GM23338 (cell line): ENCODE data around the gene WWOX. TPM values are rescaled to one million over a fixed set of nuclear protein-coding genes. Genes with fewer than 3 reads are reported as not detected.

ENCODE experiments used
- ATAC-seq: fragments of 200-7000 bp; cut with Tn5 transposase; 3 replicates; pipeline ENCODE4 v1.9.1; 2020
- DNase-seq: peaks from one replicate; pipeline ENCODE4 v3.0.0-alpha.2; 2015; ENCODE audit warnings: low spot score
- H2AFZ ChIP-seq: fragments of 200-600 bp; sonication (generic); 2 replicates; pipeline ENCODE4 v1.8.0; 2016; ENCODE audit warnings: antibody characterized with exemption, mild to moderate bottlenecking, moderate library complexity
- H3F3A ChIP-seq: fragments of 200-600 bp; sonication (generic); replicated peaks from 2 replicates; pipeline ENCODE4 v1.8.0; 2017; ENCODE audit warnings: antibody characterized with exemption, mixed run types, low read depth
- H3K27ac ChIP-seq: fragments of 200-600 bp; sonication (generic); 2 replicates; pipeline ENCODE4 v1.6.1; 2016; ENCODE audit warnings: low read depth
- H3K27me3 ChIP-seq: fragments of 200-600 bp; sonication (generic); 2 replicates; pipeline ENCODE4 v1.8.0; 2016; ENCODE audit warnings: mild to moderate bottlenecking, mixed run types, moderate library complexity; ENCODE audit not compliant: insufficient read depth
- H3K36me3 ChIP-seq: fragments of 200-600 bp; sonication (generic); 2 replicates; pipeline ENCODE4 v1.8.0; 2016; ENCODE audit warnings: mild to moderate bottlenecking; ENCODE audit not compliant: insufficient read depth
- H3K4me1 ChIP-seq: fragments of 200-600 bp; sonication (generic); 2 replicates; pipeline ENCODE4 v1.8.0; 2016; ENCODE audit warnings: mild to moderate bottlenecking, moderate library complexity; ENCODE audit not compliant: insufficient read depth
- H3K4me2 ChIP-seq: fragments of 200-600 bp; sonication (generic); 2 replicates; pipeline ENCODE4 v1.7.1; 2017; ENCODE audit warnings: mixed run types
- H3K4me3 ChIP-seq: fragments of 200-600 bp; sonication (generic); 2 replicates; pipeline ENCODE4 v1.6.1; 2016; ENCODE audit warnings: mixed run types
- H3K79me2 ChIP-seq: fragments of 200-600 bp; sonication (generic); replicated peaks from 2 replicates; pipeline ENCODE4 v1.8.0; 2017; ENCODE audit warnings: mild to moderate bottlenecking; ENCODE audit not compliant: insufficient read depth
- H3K9me2 ChIP-seq: fragments of 200-600 bp; sonication (generic); 2 replicates; pipeline ENCODE4 v1.8.0; 2017; ENCODE audit not compliant: insufficient read depth
- H4K20me1 ChIP-seq: fragments of 200-600 bp; sonication (generic); replicated peaks from 2 replicates; pipeline ENCODE4 v1.8.0; 2017; ENCODE audit warnings: mild to moderate bottlenecking; ENCODE audit not compliant: insufficient read depth
- H3K27ac Mint-ChIP-seq: 2 replicates; pipeline ENCODE4 v1.8.0; 2020; ENCODE audit warnings: inconsistent platforms, mild to moderate bottlenecking, moderate library complexity, mixed read lengths
- H3K27me3 Mint-ChIP-seq: 3 replicates; pipeline ENCODE4 v1.8.0; 2022; ENCODE audit warnings: low read depth, mild to moderate bottlenecking, moderate library complexity, mixed read lengths, inconsistent platforms; ENCODE audit not compliant: insufficient read depth, poor library complexity
- H3K36me3 Mint-ChIP-seq: 3 replicates; pipeline ENCODE4 v1.8.0; 2021; ENCODE audit warnings: low read depth, mild to moderate bottlenecking, inconsistent platforms, moderate library complexity, mixed read lengths
- H3K4me1 Mint-ChIP-seq: 3 replicates; pipeline ENCODE4 v1.8.0; 2020; ENCODE audit warnings: mild to moderate bottlenecking, inconsistent platforms, mixed read lengths
- H3K4me3 Mint-ChIP-seq: 3 replicates; pipeline ENCODE4 v1.8.0; 2021; ENCODE audit warnings: moderate library complexity, mild to moderate bottlenecking, inconsistent platforms, mixed read lengths
- H3K9me3 Mint-ChIP-seq: 3 replicates; pipeline ENCODE4 v1.8.0; 2020; ENCODE audit warnings: moderate library complexity, mild to moderate bottlenecking, inconsistent platforms, mixed read lengths
- CREB1 ChIP-seq: fragments of 250-450 bp; sonication (Bioruptor Pico); IDR thresholded peaks from 2 replicates; pipeline ENCODE4 v1.5.0; 2020; ENCODE audit warnings: low read depth, mild to moderate bottlenecking, moderate library complexity
- CTCF ChIP-seq, 2 experiments: fragments of 200-600 bp in 1 of 2; sonication (generic) in 1 of 2; conservative IDR thresholded peaks; 2 replicates each; pipeline versions ENCODE4 v1.5.1 to v1.6.1; 2016 to 2017; ENCODE audit warnings: antibody characterized with exemption in 2 of 2, low read depth in 2 of 2, mild to moderate bottlenecking in 2 of 2, moderate library complexity in 1 of 2
- EZH2 ChIP-seq: fragments of 200-600 bp; sonication (generic); IDR thresholded peaks from one replicate; pipeline ENCODE4 v1.8.0; 2017; ENCODE audit warnings: antibody characterized with exemption, mild to moderate bottlenecking, low read depth; ENCODE audit not compliant: unreplicated experiment
- EZH2phosphoT487 ChIP-seq: fragments of 200-600 bp; sonication (generic); IDR thresholded peaks from one replicate; pipeline ENCODE4 v1.8.1; 2018; ENCODE audit warnings: antibody characterized with exemption; ENCODE audit not compliant: unreplicated experiment
- JUNB ChIP-seq: IDR thresholded peaks from one replicate; pipeline ENCODE4 v1.6.1; 2016; ENCODE audit warnings: antibody characterized with exemption; ENCODE audit not compliant: unreplicated experiment
- NANOG ChIP-seq: IDR thresholded peaks from 2 replicates; pipeline ENCODE4 v1.6.1; 2016; ENCODE audit warnings: antibody characterized with exemption, borderline replicate concordance
- POLR2AphosphoS5 ChIP-seq: IDR thresholded peaks from 2 replicates; pipeline ENCODE4 v1.6.1; 2016; ENCODE audit warnings: antibody characterized with exemption, low read depth
- STAT1 ChIP-seq: IDR thresholded peaks from one replicate; pipeline ENCODE4 v1.6.1; 2016; ENCODE audit warnings: antibody characterized with exemption; ENCODE audit not compliant: unreplicated experiment
- ZNF114 ChIP-seq: fragments of 250-450 bp; sonication (Bioruptor Pico); IDR thresholded peaks from 2 replicates; pipeline ENCODE4 v1.5.0; 2020; ENCODE audit warnings: mild to moderate bottlenecking, moderate library complexity
- ZNF331 ChIP-seq: fragments of 250-450 bp; sonication (Bioruptor Pico); IDR thresholded peaks from 2 replicates; pipeline ENCODE4 v1.5.0; 2020; ENCODE audit warnings: low read depth, mild to moderate bottlenecking, moderate library complexity
- polyA plus RNA-seq: library from polyadenylated mRNA; unstranded; fragments of >200 nt; fragmentation: Nextera tagmentation; extraction: Ambion mirVana; gene quantifications from 2 replicates; pipeline ENCODE4 v1.2.1, GENCODE V29; 2016
- total RNA-seq: library from RNA; depleted of rRNA; stranded (reverse); fragments of >200 nt; shearing (Covaris generic); gene quantifications from 2 replicates; pipeline ENCODE4 v1.2.3, GENCODE V29; 2014
- TF ChIP-seq, protein P1 (sequence below): IDR thresholded peaks from one replicate; pipeline ENCODE4 v1.6.1; 2018; ENCODE audit warnings: antibody characterized with exemption; ENCODE audit not compliant: unreplicated experiment
- TF ChIP-seq, protein P2 (sequence below): IDR thresholded peaks from 2 replicates; pipeline ENCODE4 v1.6.1; 2016; ENCODE audit warnings: antibody characterized with exemption
- TF ChIP-seq, protein P3 (sequence below): fragments of 250-450 bp; sonication (Bioruptor Pico); IDR thresholded peaks from 2 replicates; pipeline ENCODE4 v1.5.0; 2020; ENCODE audit warnings: mild to moderate bottlenecking, moderate library complexity

Gene WWOX
- total and polyA plus RNA-seq, 2 experiments from 2014 or later = 10.0 to 19.3 TPM

DNA sequence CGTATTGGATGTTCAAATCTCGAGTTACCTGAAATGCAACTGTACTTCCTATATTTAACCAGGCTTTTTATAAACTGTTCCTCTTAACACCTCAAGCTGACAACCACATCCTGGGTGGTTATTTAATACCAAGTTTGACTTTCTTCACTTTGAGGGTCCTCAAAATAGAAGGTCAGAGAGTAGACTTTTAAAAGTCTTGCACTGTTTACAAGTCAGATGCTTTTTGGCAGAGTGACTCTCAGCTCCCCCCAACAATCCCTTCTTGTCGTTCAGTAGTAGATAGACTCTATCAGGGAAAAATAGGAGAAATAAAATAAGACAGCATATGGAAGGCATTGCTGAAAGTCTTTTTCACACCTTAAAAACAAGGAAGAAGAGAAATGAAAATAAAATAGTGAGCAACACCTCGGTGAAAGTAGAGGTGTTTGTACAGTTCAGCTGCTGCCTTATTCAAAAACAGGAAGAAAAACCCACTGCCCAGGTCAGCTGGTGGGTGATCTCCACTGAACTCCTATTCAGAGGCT is 650.4 kb downstream of the WWOX start:
- TF ChIP-seq EZH2phosphoT487 (no peak), JUNB (no peak), CREB1 (no peak), NANOG (no peak), POLR2AphosphoS5 (no peak), CTCF (conservative IDR thresholded peaks at IDR 0.05; ENCODE audit: low read depth in 2 of 2) (no peak), STAT1 (no peak), ZNF114 (no peak), EZH2 (no peak), ZNF331 (CRISPR knock-in tag) (no peak)
- TF ChIP-seq, protein P1, sequence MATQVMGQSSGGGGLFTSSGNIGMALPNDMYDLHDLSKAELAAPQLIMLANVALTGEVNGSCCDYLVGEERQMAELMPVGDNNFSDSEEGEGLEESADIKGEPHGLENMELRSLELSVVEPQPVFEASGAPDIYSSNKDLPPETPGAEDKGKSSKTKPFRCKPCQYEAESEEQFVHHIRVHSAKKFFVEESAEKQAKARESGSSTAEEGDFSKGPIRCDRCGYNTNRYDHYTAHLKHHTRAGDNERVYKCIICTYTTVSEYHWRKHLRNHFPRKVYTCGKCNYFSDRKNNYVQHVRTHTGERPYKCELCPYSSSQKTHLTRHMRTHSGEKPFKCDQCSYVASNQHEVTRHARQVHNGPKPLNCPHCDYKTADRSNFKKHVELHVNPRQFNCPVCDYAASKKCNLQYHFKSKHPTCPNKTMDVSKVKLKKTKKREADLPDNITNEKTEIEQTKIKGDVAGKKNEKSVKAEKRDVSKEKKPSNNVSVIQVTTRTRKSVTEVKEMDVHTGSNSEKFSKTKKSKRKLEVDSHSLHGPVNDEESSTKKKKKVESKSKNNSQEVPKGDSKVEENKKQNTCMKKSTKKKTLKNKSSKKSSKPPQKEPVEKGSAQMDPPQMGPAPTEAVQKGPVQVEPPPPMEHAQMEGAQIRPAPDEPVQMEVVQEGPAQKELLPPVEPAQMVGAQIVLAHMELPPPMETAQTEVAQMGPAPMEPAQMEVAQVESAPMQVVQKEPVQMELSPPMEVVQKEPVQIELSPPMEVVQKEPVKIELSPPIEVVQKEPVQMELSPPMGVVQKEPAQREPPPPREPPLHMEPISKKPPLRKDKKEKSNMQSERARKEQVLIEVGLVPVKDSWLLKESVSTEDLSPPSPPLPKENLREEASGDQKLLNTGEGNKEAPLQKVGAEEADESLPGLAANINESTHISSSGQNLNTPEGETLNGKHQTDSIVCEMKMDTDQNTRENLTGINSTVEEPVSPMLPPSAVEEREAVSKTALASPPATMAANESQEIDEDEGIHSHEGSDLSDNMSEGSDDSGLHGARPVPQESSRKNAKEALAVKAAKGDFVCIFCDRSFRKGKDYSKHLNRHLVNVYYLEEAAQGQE = no peak
- TF ChIP-seq, protein P2, sequence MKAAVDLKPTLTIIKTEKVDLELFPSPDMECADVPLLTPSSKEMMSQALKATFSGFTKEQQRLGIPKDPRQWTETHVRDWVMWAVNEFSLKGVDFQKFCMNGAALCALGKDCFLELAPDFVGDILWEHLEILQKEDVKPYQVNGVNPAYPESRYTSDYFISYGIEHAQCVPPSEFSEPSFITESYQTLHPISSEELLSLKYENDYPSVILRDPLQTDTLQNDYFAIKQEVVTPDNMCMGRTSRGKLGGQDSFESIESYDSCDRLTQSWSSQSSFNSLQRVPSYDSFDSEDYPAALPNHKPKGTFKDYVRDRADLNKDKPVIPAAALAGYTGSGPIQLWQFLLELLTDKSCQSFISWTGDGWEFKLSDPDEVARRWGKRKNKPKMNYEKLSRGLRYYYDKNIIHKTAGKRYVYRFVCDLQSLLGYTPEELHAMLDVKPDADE = no peak
- TF ChIP-seq, protein P3, sequence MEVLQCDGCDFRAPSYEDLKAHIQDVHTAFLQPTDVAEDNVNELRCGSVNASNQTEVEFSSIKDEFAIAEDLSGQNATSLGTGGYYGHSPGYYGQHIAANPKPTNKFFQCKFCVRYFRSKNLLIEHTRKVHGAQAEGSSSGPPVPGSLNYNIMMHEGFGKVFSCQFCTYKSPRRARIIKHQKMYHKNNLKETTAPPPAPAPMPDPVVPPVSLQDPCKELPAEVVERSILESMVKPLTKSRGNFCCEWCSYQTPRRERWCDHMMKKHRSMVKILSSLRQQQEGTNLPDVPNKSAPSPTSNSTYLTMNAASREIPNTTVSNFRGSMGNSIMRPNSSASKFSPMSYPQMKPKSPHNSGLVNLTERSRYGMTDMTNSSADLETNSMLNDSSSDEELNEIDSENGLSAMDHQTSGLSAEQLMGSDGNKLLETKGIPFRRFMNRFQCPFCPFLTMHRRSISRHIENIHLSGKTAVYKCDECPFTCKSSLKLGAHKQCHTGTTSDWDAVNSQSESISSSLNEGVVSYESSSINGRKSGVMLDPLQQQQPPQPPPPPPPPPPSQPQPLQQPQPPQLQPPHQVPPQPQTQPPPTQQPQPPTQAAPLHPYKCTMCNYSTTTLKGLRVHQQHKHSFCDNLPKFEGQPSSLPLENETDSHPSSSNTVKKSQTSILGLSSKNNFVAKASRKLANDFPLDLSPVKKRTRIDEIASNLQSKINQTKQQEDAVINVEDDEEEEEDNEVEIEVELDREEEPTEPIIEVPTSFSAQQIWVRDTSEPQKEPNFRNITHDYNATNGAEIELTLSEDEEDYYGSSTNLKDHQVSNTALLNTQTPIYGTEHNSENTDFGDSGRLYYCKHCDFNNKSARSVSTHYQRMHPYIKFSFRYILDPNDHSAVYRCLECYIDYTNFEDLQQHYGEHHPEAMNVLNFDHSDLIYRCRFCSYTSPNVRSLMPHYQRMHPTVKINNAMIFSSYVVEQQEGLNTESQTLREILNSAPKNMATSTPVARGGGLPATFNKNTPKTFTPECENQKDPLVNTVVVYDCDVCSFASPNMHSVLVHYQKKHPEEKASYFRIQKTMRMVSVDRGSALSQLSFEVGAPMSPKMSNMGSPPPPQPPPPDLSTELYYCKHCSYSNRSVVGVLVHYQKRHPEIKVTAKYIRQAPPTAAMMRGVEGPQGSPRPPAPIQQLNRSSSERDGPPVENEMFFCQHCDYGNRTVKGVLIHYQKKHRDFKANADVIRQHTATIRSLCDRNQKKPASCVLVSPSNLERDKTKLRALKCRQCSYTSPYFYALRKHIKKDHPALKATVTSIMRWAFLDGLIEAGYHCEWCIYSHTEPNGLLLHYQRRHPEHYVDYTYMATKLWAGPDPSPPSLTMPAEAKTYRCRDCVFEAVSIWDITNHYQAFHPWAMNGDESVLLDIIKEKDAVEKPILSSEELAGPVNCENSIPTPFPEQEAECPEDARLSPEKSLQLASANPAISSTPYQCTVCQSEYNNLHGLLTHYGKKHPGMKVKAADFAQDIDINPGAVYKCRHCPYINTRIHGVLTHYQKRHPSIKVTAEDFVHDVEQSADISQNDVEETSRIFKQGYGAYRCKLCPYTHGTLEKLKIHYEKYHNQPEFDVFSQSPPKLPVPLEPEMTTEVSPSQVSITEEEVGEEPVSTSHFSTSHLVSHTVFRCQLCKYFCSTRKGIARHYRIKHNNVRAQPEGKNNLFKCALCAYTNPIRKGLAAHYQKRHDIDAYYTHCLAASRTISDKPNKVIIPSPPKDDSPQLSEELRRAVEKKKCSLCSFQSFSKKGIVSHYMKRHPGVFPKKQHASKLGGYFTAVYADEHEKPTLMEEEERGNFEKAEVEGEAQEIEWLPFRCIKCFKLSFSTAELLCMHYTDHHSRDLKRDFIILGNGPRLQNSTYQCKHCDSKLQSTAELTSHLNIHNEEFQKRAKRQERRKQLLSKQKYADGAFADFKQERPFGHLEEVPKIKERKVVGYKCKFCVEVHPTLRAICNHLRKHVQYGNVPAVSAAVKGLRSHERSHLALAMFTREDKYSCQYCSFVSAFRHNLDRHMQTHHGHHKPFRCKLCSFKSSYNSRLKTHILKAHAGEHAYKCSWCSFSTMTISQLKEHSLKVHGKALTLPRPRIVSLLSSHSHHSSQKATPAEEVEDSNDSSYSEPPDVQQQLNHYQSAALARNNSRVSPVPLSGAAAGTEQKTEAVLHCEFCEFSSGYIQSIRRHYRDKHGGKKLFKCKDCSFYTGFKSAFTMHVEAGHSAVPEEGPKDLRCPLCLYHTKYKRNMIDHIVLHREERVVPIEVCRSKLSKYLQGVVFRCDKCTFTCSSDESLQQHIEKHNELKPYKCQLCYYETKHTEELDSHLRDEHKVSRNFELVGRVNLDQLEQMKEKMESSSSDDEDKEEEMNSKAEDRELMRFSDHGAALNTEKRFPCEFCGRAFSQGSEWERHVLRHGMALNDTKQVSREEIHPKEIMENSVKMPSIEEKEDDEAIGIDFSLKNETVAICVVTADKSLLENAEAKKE (CRISPR knock-in tag) = no peak
- H3F3A ChIP-seq = no peaks in the 10 kb centered on the region
- H3K79me2 ChIP-seq = no peaks in the 10 kb centered on the region
- Mint-ChIP-seq H3K9me3 (no peaks in the 10 kb centered on the region), H3K27ac (no peak overlapping the region), H3K27me3 (peaks cover 3% of the 10 kb centered on the region), H3K4me1 (peaks cover 12% of the 10 kb centered on the region; the same call in 2 of the 3 replicates), H3K4me3 (no peak overlapping the region), H3K36me3 (no peaks in the 10 kb centered on the region)
- no peak overlapping the region for H2AFZ ChIP-seq
- DNase-seq (no peak), ATAC-seq (no peak)
- no peak overlapping the region for H3K4me3 ChIP-seq
- no peaks in the 10 kb centered on the region for H3K27me3 ChIP-seq
- H3K36me3 ChIP-seq = no peaks in the 10 kb centered on the region
- H3K4me1 ChIP-seq = peaks cover 8% of the 10 kb centered on the region
- H3K27ac ChIP-seq = no peak overlapping the region
- no peaks in the 10 kb centered on the region; the same call in 1 of the 2 replicates for H4K20me1 ChIP-seq
- H3K9me2 ChIP-seq = no peaks in the 10 kb centered on the region
- no peak overlapping the region for H3K4me2 ChIP-seq
